NCI-H1092 (cell line): Measurements from ENCODE around the gene OR2A25.
"Not testable (repeated sequence)": the region's sequence is repeated elsewhere in the genome, so short reads cannot be mapped to it uniquely, and the experiment has no call there.

Source experiments
- DNase-seq: peaks from one replicate; lab custom pipeline; 2025; lab: John Stamatoyannopoulos, UW

OR2A25 gene, protein sequence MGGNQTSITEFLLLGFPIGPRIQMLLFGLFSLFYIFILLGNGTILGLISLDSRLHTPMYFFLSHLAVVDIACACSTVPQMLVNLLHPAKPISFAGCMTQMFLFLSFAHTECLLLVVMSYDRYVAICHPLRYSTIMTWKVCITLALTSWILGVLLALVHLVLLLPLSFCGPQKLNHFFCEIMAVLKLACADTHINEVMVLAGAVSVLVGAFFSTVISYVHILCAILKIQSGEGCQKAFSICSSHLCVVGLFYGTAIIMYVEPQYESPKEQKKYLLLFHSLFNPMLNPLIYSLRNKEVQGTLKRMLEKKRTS

DNA sequence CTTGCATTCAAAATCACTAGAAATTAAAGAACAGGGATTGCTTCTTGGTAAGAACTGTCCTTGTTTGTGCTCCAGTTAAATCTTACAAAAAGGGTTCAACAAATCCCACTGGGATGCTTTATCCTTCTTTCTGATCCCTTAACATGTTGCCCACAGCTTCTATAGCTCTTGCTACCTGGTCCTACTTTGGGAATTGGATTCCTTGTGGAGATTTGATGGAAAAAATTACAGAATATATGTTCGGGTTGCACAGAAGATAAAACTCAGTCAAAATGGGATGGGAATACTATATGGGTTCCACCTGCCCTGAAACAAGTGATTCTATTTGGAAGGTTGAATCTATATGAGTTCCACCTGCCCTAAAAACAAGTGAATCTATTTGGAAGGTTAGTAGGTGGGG, at the start of gene OR2A25:
OR2A25 (plus strand) TSS at position 301 of the 400 bp plus-strand sequence. CDS start 4,409 bp downstream, outside the sequence.
- DNase-seq, result no peak

DNA sequence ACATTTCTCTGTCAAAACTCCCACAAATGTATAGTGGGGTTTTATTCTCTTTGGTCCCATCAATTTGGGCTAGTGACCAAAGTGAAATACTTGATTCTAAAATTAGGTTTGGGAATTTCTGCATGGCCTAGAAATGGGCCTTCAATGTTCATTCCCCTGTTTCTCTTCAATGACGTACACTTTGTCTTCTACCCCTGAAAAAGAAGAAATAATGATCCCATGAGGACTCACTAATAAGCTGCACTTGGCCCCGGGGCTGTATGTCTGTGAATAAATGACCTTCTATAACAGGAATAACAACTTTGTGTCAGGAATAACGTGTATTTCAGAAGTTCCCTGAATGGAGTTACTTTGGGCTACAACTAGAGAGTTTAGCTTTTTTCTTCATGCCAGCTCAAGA, 49.3 kb upstream of the OR2A25 start:
- no peak for DNase-seq

- DNase-seq, result no peak
These were observed 47.4 kb upstream of the OR2A25 start for GRCh38 chr7:144022169-144022568.

GRCh38 chr7:144023171-144023827, 46.3 kb upstream of the OR2A25 start:
- no peak for DNase-seq

DNA sequence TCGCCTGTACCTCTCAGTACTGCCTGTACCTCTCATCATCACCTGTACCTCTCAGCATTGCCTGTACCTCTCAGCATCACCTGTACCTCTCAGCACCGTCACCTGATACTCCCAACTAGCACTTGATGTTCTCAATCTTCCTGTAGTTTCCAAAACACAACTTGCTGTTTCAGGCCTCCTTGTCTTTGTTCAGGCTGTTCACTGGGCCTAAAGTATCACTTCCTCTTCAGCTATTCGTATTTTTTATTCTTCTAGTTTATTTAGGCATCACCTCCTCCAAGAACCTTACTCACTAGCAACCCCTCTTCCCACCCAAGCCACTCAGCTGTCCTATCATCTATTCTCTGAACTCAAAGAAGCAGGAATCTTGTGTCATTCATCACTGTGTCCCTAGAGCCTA, 45.4 kb upstream of the OR2A25 start:
- no peak for DNase-seq

GRCh38 chr7:144026203-144026883, 43.3 kb upstream of the OR2A25 start:
- DNase-seq, result no peak

GRCh38 chr7:144027070-144027469, 42.5 kb upstream of the OR2A25 start:
- DNase-seq, result peak; percentile 22

- DNase-seq, result no peak
These were observed 41.6 kb upstream of the OR2A25 start for GRCh38 chr7:144027974-144028373.

- no peak for DNase-seq
These were observed 41.1 kb upstream of the OR2A25 start for GRCh38 chr7:144028547-144028946.

DNA sequence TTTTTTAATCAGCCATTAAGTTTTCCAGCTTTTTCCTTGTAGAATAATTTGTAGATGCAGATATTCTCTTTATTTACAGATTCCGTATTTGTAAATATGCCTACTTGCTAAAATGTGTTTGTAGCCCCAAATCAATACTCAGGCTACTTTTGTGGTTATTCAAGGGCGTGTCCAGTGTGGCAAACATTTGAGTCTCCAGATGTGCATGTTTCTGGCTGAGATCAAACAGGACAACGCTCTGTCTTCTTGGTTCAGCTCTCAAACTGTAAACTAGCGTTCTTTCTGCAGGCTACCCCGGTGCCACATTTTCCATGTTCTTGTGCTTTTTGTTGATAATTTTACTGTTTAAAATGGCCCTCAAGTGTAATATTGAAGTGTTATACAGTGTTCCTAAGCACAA, 37.1 kb upstream of the OR2A25 start:
- no peak for DNase-seq

DNA sequence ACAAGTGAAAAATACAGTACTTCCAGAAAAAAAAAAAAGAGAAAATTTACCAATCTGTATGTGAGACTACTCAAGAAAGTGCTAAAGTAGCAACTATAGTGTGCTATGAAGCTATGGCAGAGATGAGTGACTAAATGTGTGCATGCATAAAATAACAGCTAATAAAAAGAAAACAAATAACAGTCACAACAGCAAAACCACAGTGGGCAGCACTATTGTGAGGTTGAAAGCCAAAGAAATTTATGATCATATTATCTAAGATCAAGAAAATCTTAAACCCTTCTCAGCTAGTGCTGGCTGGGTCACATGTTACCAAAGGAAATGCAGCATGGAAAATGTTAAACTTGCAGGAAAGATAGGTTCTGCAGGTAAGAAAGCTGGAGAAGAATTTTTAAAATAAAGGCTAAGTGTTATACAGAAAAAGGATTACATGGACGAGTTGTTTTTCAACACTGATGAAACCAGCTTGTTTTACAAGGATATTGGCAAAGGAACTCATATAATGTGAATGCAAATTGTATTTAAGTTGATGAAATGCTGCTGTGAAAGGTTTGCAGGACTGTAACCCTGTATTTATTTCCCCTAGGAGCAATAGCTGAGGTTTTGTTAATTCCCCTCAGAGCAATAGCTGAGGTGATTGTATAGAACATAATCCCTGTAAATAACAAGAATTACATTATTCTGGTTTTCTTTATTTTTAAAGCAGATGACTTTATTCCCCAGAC, 36.5 kb upstream of the OR2A25 start:
- DNase-seq, result no peak

DNA sequence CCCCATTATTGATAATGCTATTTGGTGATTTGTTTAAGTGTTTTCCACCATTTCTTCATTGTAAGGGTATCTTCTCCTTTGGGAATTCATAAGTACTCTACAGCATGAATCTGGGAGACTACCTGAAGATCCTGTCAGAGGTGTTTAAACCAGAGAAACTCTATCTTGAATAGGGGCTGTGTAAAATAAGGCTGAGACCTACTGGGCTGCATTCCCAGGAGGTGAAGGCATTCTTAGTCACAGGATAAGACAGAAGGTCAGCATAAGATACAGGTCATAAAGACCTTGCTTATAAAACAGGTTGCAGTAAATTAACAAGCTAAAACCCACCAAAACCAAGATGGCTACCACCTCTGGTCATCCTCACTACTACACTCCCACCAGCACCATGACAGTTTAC, 34.2 kb upstream of the OR2A25 start:
- no peak for DNase-seq

- DNase-seq, result no peak
These were observed 33.2 kb upstream of the OR2A25 start for GRCh38 chr7:144036302-144036885.

DNA sequence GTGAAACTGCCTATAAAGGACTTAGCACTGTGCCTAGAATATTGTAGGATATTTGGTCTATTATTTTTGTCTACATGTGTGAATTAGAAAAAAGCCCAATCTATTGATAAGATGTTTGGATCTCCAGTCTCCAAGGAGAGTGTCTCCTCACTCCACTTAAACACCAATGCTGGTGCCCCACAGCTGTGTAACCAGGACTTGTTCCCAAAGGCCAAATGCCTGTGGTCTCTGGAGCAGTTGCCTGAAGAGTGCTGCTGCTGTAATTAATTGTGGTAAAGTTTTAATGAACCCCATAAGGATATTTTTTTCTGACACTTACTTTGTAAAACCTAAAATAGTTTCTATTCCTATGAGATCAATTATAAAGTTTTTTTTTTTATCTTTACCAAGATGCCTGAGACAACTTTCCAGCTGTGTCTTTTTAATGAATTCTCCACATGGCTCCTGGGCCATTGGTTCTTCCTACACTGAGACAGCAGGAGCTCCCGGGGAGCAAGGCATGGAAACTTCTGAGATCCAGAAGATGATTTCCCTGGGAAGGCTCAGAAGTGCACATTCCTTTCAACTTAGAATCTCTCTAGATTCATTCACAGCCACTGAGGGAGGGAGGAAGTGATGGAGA, 32.1 kb upstream of the OR2A25 start:
- DNase-seq, result no peak

- no peak for DNase-seq
These were observed 30.7 kb upstream of the OR2A25 start for GRCh38 chr7:144038887-144039286.

DNA sequence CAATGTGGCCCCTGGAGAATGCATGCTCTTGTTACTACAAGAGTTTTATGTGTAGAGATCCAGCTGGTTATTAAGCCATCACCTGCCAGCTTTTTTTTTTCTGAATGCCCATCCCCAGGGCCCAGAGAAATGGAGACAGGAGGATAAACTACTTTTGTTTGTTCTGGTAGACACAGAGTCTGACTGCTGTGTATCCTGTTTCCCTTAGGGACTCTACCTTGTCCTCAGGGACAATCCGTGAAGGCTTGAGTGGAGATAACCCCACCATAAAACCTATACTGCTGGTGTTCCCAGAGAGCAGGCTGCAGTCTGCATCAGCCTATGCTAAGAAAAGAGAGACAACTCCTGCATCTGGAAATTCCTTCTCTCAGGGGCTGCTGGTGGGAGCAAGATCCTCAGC, 21.0 kb upstream of the OR2A25 start, which contains the start of gene OR2A5:
OR2A5 (plus strand) TSS at position 301 of the 400 bp plus-strand sequence. CDS start 1,454 bp downstream, outside the sequence.
- peak; percentile 54 for DNase-seq

DNA sequence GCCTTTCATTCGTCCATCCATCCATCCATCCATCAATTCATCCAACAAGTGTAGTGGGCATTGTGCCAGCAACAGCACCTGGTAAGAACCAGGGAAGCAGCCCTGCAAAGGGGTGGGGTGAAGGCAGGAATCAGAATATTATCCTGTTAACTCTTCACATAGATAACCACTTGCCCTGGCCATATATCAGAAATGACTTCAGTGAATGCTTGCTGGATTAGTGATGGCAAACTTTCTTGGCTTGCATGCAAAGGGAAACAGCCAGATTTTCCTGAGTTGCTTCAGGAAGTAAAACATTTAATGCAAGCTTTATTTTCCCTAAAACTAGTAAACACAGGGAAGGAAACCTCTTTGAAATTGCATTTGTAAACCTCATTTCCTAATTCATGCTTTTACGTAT, 20.1 kb upstream of the OR2A25 start:
- DNase-seq, result peak; percentile 23

DNA sequence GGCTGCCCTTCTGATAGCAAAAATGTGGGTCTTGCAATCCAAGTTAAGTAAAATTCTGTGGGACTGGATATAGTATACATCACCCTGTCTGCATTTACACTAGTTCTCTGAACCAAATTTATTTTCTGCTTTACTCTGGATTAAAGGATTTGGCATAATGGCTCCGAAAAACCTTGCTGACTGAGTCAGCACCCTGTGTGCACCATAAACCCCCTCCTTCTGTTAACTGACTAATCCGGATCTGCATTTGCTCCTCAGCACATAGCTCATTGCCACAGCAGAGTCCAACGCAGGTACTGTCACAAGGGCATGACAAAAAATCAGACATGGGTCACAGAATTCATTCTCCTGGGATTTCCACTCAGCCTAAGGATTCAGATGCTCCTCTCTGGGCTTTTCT, 19.5 kb upstream of the OR2A25 start:
- no peak for DNase-seq

DNA sequence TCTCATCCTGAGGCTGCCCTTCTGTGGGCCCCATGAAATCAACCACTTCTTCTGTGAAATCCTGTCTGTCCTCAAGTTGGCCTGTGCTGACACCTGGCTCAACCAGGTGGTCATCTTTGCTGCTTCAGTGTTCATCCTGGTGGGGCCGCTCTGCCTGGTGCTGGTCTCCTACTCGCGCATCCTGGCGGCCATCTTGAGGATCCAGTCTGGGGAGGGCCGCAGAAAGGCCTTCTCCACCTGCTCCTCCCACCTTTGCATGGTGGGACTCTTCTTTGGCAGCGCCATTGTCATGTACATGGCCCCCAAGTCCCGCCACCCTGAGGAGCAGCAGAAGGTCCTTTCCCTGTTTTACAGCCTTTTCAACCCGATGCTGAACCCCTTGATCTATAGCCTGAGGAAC, 18.7 kb upstream of the OR2A25 start:
- not testable (repeated sequence) for DNase-seq

DNA sequence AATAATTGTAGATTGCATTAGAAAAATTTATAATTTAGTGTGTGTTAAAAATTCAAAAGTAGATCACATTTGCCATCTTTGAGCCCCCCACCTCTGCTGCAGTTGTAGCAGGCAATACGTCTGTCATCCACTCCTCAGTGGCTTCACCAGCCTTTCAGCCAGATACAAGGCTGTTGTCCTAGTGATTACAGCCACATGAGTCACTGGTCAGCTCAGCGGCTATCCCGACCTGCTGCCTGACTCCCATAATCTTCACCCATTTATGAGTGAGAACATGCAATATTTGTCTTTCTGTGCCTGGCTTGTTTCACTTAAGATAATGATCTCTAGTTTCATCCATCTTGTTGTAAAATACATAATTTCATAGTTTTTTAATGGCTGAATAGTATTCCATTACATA, 11.7 kb upstream of the OR2A25 start:
- DNase-seq, result no peak

- DNase-seq, result no peak
These were observed 5.9 kb upstream of the OR2A25 start for GRCh38 chr7:144063710-144064109.

DNA sequence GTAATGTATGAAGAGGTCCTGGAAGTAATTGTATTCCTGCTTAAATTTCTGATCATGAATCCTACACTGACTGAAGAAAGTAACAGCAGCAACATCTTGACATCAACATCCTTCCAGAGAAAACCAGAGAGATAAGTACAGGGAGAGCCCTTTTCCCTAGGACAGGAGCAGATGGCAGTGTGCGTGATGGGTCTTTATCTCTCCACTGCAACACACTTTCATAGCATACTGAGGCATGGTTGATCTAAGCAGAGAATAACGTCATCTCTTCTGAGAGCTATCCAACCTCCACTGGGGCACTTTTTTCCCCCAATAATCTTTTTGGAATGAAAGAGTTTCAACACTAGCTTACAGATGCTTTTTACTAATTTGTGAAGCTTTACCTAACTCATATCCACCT, 342 bp downstream of the OR2A25 start:
- no peak for DNase-seq
